ENCODE results near the gene NOL6. TPM values are rescaled to one million over a fixed set of nuclear protein-coding genes. Genes with fewer than 3 reads are reported as not detected.

NOL6 gene
- polyA plus RNA-seq, 1 experiment = 39.4 TPM

DNA sequence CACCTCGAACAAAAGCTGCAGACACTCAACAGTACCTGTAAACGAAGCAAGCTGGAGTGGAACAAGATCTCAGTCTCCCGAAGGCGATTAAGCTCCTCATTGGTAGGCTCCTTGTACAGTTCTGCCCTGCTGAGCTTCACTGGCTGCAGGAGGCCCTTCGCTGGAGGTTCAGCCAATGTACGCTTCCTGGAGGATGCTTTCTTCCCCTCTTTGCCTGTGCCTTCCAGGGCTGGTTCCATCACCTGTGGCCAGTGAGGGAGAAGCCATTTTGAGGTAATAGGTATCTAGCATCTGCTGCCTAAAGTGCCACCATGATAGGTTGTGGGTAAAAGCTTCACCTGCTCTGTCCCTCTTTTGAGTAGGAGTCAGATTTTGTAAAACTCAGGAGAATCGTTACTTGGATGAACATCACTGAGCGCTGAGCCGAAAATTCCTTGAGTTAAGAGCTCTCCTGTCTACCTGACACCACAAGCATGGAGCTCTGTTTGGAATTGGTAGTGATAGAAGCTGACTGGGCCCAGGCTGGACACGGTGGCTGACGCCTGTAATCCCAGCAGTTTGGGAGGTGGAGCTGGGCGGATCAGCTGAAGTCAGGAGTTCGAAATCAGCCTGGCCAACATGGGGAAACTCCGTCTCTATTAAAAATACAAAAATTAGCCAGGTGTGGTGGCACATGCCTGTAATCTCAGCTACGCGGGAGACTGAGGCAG is 1.4 kb downstream of the NOL6 start:
- peak overlapping the region; percentile 86 for H3K4me3 ChIP-seq (ENCODE audit: low read depth, low read length)
- POLR2A ChIA-PET = no interaction called here
- CTCF ChIA-PET = interaction anchor here (0.7 to 3.1 kb wide), 5 partner anchors 10 to 97 kb away, joined by 3 to 18 read pairs (median 9); partner anchors contain the start of gene AQP7
- TF ChIP-seq, protein P1, sequence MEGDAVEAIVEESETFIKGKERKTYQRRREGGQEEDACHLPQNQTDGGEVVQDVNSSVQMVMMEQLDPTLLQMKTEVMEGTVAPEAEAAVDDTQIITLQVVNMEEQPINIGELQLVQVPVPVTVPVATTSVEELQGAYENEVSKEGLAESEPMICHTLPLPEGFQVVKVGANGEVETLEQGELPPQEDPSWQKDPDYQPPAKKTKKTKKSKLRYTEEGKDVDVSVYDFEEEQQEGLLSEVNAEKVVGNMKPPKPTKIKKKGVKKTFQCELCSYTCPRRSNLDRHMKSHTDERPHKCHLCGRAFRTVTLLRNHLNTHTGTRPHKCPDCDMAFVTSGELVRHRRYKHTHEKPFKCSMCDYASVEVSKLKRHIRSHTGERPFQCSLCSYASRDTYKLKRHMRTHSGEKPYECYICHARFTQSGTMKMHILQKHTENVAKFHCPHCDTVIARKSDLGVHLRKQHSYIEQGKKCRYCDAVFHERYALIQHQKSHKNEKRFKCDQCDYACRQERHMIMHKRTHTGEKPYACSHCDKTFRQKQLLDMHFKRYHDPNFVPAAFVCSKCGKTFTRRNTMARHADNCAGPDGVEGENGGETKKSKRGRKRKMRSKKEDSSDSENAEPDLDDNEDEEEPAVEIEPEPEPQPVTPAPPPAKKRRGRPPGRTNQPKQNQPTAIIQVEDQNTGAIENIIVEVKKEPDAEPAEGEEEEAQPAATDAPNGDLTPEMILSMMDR (IDR thresholded peaks at IDR 0.05; ENCODE audit: insufficient read depth, low read depth, low read length) = no peak
- H3K36me3 ChIP-seq (ENCODE audit: control insufficient read depth, insufficient read depth, low read length) = peaks cover 26% of the 10 kb centered on the region
- no peaks in the 10 kb centered on the region for H3K27me3 ChIP-seq (ENCODE audit: control insufficient read depth, insufficient read depth, low read length)
- no peak for DNase-seq (ENCODE audit: low read depth)

DNA sequence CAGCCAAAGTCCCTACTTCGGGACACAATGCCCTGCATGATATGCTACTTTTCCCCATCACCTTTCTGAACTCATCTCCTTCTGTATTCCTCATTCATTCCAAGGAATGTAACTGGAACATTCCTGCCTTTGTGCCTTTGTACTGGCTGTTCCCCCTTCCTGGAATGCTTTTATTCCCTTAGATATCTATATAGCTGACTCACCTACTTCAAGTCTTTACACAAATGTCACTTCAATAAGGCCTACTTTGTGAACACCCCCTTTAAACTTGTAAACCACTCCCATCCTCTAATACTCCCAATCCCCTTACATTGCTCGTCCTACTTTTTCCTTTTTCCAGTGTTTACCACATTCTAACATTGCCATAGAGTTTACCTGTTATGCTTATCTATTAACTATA is 2.4 kb downstream of the NOL6 start:
- CTCF ChIA-PET = interaction anchor here (2.0 to 3.1 kb wide), 3 partner anchors 19 to 68 kb away, joined by 7 to 11 read pairs (median 9); partner anchors contain the start of gene AQP7
- POLR2A ChIA-PET = no interaction called here
- DNase-seq (ENCODE audit: low read depth) = no peak
- H3K4me3 ChIP-seq (ENCODE audit: low read depth, low read length) = no peak overlapping the region
- H3K27me3 ChIP-seq (ENCODE audit: control insufficient read depth, insufficient read depth, low read length) = no peaks in the 10 kb centered on the region
- H3K36me3 ChIP-seq (ENCODE audit: control insufficient read depth, insufficient read depth, low read length) = peaks cover 32% of the 10 kb centered on the region
- TF ChIP-seq, protein P1 (IDR thresholded peaks at IDR 0.05; ENCODE audit: insufficient read depth, low read depth, low read length) = no peak

DNA sequence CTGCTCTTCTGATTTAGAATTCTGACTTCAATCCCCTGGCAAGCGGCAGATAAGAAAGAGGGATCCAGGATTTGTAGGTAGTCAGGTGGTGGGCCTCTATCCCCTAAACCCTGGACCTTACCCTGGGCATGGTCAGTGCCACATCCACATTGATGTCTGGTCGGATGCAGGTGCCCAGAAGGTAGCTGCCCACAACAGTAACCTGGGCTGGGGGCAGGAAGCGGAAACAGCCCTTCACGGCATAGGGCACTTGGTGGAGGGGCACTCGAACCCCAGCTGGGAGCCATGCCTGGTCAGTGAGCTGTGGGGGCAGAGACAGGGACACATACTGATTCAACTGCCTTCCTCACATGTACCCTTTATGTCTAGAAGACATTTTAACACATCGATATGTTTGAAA is 3.8 kb downstream of the NOL6 start:
- H3K27me3 ChIP-seq (ENCODE audit: control insufficient read depth, insufficient read depth, low read length) = no peaks in the 10 kb centered on the region
- POLR2A ChIA-PET = no interaction called here
- CTCF ChIA-PET = interaction anchor here (0.9 kb wide), 1 partner anchor 54 kb away, joined by 3 read pairs; no protein-coding TSS in a partner anchor
- DNase-seq (ENCODE audit: low read depth) = no peak
- TF ChIP-seq, protein P1 (IDR thresholded peaks at IDR 0.05; ENCODE audit: insufficient read depth, low read depth, low read length) = no peak
- no peak overlapping the region for H3K4me3 ChIP-seq (ENCODE audit: low read depth, low read length)
- H3K36me3 ChIP-seq (ENCODE audit: control insufficient read depth, insufficient read depth, low read length) = peaks cover 46% of the 10 kb centered on the region

DNA sequence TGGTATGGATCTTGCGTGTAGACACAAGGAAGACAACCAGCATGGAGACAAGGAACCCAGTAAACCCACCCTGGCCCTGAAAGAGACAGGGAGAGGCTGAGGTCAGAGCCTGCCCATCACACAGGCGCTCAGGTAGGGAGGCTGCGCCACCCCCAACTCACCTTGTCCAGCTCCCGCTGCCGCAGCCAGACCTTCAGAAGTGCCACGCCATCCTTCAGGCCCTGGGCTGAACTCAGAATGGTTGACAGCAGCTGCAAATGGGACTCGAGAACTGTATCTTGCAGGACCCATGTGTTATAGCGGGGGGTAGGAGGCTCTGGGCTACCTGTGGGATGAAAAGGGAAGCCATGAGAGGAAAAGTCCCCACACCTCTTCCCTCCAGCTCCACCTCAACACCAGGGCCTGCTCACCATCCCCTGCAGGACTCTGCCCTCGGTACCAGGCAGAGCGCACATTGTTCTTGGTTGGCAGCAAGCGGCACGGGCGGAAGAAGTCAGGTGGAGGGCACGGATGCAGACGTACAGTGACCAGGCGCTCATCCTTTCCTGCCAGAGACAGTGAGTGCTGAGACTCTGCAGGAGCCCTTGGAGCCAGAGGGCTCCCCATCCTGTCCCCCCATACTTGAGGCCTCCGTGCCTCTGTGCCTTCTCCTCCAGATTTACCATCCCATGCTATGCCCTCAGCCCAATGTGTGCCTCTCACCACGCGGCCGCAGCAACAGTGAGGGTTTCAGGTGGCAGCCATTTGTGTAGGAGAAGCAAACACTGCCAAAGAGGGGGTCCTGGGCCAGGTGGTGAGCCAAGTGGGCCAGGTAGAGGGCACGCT is 4.7 kb downstream of the NOL6 start:
- POLR2A ChIA-PET = no interaction called here
- Histone ChIP-seq H3K27me3 (ENCODE audit: control insufficient read depth, insufficient read depth, low read length) (no peaks in the 10 kb centered on the region), H3K36me3 (ENCODE audit: control insufficient read depth, insufficient read depth, low read length) (peaks cover 53% of the 10 kb centered on the region), H3K4me3 (ENCODE audit: low read depth, low read length) (no peak overlapping the region)
- CTCF ChIA-PET = interaction anchor here (0.9 to 2.9 kb wide), 2 partner anchors 54 to 94 kb away, joined by 3 to 36 read pairs; no protein-coding TSS in a partner anchor
- no peak for DNase-seq (ENCODE audit: low read depth)
- TF ChIP-seq, protein P1 (IDR thresholded peaks at IDR 0.05; ENCODE audit: insufficient read depth, low read depth, low read length) = no peak

DNA sequence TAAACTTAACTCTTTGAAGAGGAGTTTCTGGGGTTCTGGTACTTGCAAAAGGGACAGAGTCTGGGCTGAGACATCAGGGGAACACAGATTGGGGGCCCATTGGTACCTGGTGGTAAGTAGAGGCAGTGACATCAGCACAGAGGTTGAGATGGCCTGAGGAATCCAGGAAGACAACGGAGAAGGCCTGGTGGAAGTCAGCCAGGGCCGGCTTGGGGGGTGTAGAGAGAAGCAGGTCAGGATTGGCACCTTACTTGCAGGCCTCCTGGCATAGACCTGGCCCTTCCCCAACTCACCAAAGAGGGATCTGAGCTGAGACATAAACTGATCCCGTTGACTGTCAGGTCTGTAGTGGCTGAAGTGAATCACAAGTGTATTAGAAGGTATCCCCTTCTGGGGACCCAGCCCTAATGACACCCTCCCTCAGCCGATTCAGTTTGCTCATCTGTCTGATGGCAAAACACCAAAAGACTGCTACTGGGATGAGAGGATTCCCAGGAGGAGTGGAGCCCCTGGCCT is 5.5 kb downstream of the NOL6 start:
- CTCF ChIA-PET = interaction anchor here (0.9 to 4.0 kb wide), 5 partner anchors 20 to 176 kb away, joined by 3 to 37 read pairs (median 7); partner anchors contain the start of gene AQP3
- POLR2A ChIA-PET = no interaction called here
- TF ChIP-seq, protein P1 (IDR thresholded peaks at IDR 0.05; ENCODE audit: insufficient read depth, low read depth, low read length) = no peak
- peaks cover 61% of the 10 kb centered on the region for H3K36me3 ChIP-seq (ENCODE audit: control insufficient read depth, insufficient read depth, low read length)
- H3K4me3 ChIP-seq (ENCODE audit: low read depth, low read length) = no peak overlapping the region
- no peak for DNase-seq (ENCODE audit: low read depth)
- no peaks in the 10 kb centered on the region for H3K27me3 ChIP-seq (ENCODE audit: control insufficient read depth, insufficient read depth, low read length)

All from BJ (cell line).